Right ventricle myocardium inferior (tissue), 1 donor: ENCODE measurements around the gene ACVRL1. TPM values are rescaled to one million over a fixed set of nuclear protein-coding genes. Genes with fewer than 3 reads are reported as not detected.

Source experiments
- ATAC-seq: fragments of 200-7000 bp; cut with Tn5 transposase; one replicate; pipeline ENCODE4 v1.9.1; 2020; ENCODE audit warnings: mild to moderate bottlenecking, moderate library complexity
- DNase-seq: peaks from one replicate; pipeline ENCODE4 v3.0.0; 2021; ENCODE audit errors: missing footprints
- intact Hi-C: fragments of 100-400 bp; cut with DNase I; formaldehyde crosslinking; loops from one replicate; pipeline ENCODE4 v1.11.0; 2022
- total RNA-seq: library from RNA; stranded (reverse); fragmentation: NEBNext Ultra II Directional; extraction: Animal tissue kit (Norgen Biotek cat#: 25700); gene quantifications from one replicate; pipeline ENCODE4 v1.2.1, GENCODE V29; 2021
- donor health status: DM: no; HTN: yes; CAD: no; lungs with severe emphysema.

ACVRL1 gene
- total RNA-seq, 1 donor from 2014 or later: 49.6 TPM

GRCh38 chr12:51951199-51951842, 44.0 kb downstream of the ACVRL1 start, which contains the start of gene ACVR1B:
Gene ACVR1B (plus strand): TSS chr12:51951699. CDS start chr12:51951744, 45 bp downstream.
- DNase-seq: peak; percentile 97
- intact Hi-C loops: loop anchor here (10.0 kb wide), 1 partner anchor 907 kb away; the partner anchor contains the start of gene LETMD1

GRCh38 chr12:51951843-51952722, 44.8 kb downstream of the ACVRL1 start:
- intact Hi-C loops: loop anchor here (10.0 kb wide), 1 partner anchor 907 kb away; the partner anchor contains the start of gene LETMD1
- DNase-seq (no peak), ATAC-seq (peak; percentile 11)

More at GRCh38 chr12:51951199-51951842, 44.0 kb downstream of the ACVRL1 start, which contains the start of gene ACVR1B:
- peak; percentile 96 for ATAC-seq

- no peak for DNase-seq
- intact Hi-C loops: loop anchor here (10.0 kb wide), 1 partner anchor 908 kb away; the partner anchor contains the start of gene LETMD1
- ATAC-seq: no peak
Measured at GRCh38 chr12:51953089-51953488, 45.8 kb downstream of the ACVRL1 start.

- DNase-seq (no peak), ATAC-seq (no peak)
- intact Hi-C loops: loop anchor here (10.0 kb wide), 1 partner anchor 909 kb away; the partner anchor contains the start of gene LETMD1
Measured at GRCh38 chr12:51953864-51954263, 46.6 kb downstream of the ACVRL1 start.

- no peak for DNase-seq
- no peak for ATAC-seq
- intact Hi-C loops: loop anchor here (10.0 kb wide), 1 partner anchor 910 kb away; the partner anchor contains the start of gene LETMD1
Measured at GRCh38 chr12:51954561-51955361, 47.5 kb downstream of the ACVRL1 start.

GRCh38 chr12:51955702-51956101, 48.4 kb downstream of the ACVRL1 start:
- intact Hi-C loops: loop anchor here (10.0 kb wide), 1 partner anchor 911 kb away; the partner anchor contains the start of gene LETMD1
- no peak for DNase-seq
- no peak for ATAC-seq

GRCh38 chr12:51958542-51958941, 51.2 kb downstream of the ACVRL1 start:
- intact Hi-C loops: loop anchor here (10.0 kb wide), 1 partner anchor 914 kb away; the partner anchor contains the start of gene LETMD1
- no peak for DNase-seq

GRCh38 chr12:51959211-51959610, 51.9 kb downstream of the ACVRL1 start:
- DNase-seq (no peak), ATAC-seq (peak; percentile 69)
- intact Hi-C loops: loop anchor here (10.0 kb wide), 1 partner anchor 914 kb away; the partner anchor contains the start of gene LETMD1

More at GRCh38 chr12:51958542-51958941, 51.2 kb downstream of the ACVRL1 start:
- no peak for ATAC-seq

- DNase-seq (no peak), ATAC-seq (no peak)
- intact Hi-C loops: loop anchor here (10.0 kb wide), 1 partner anchor 915 kb away; the partner anchor contains the start of gene LETMD1
Measured at GRCh38 chr12:51959921-51960320, 52.6 kb downstream of the ACVRL1 start.

GRCh38 chr12:51960488-51960887, 53.2 kb downstream of the ACVRL1 start:
- DNase-seq: no peak
- intact Hi-C loops: no loop called here
- no peak for ATAC-seq

GRCh38 chr12:51960890-51961289, 53.6 kb downstream of the ACVRL1 start:
- DNase-seq: no peak
- intact Hi-C loops: no loop called here

GRCh38 chr12:51961834-51962233, 54.5 kb downstream of the ACVRL1 start:
- ATAC-seq (no peak), DNase-seq (no peak)
- intact Hi-C loops: no loop called here

More at GRCh38 chr12:51960890-51961289, 53.6 kb downstream of the ACVRL1 start:
- no peak for ATAC-seq

- intact Hi-C loops: no loop called here
- no peak for ATAC-seq
Measured at GRCh38 chr12:51962737-51963136, 55.4 kb downstream of the ACVRL1 start.

GRCh38 chr12:51963477-51963876, 56.2 kb downstream of the ACVRL1 start:
- ATAC-seq (no peak), DNase-seq (no peak)
- intact Hi-C loops: no loop called here

More at GRCh38 chr12:51962737-51963136, 55.4 kb downstream of the ACVRL1 start:
- DNase-seq: no peak

- intact Hi-C loops: no loop called here
- no peak for ATAC-seq
Measured at GRCh38 chr12:51969643-51970042, 62.3 kb downstream of the ACVRL1 start.

GRCh38 chr12:51970904-51971646, 63.8 kb downstream of the ACVRL1 start:
- intact Hi-C loops: no loop called here
- ATAC-seq: no peak

More at GRCh38 chr12:51969643-51970042, 62.3 kb downstream of the ACVRL1 start:
- no peak for DNase-seq

GRCh38 chr12:51971679-51972421, 64.5 kb downstream of the ACVRL1 start:
- ATAC-seq (no peak), DNase-seq (no peak)
- intact Hi-C loops: no loop called here

More at GRCh38 chr12:51970904-51971646, 63.8 kb downstream of the ACVRL1 start:
- no peak for DNase-seq
